ACC112 (cell line): ENCODE results near the gene RALA.

Experiments
- H2AFZ ChIP-seq: fragments of 200-600 bp; sonication (generic); one replicate; pipeline ENCODE4 v1.6.0; 2017; ENCODE audit warnings: antibody characterized with exemption, low read length; ENCODE audit not compliant: unreplicated experiment
- H3K27ac ChIP-seq: fragments of 200-600 bp; sonication (generic); 2 replicates; pipeline ENCODE4 v1.5.1; 2014; ENCODE audit warnings: low read depth, mild to moderate bottlenecking, antibody characterized with exemption, low read length, moderate library complexity
- H3K27me3 ChIP-seq: fragments of 200-600 bp; sonication (generic); 2 replicates; pipeline ENCODE4 v1.6.1; 2014; ENCODE audit warnings: mild to moderate bottlenecking, antibody characterized with exemption, low read length, moderate library complexity, mixed read lengths; ENCODE audit not compliant: insufficient read depth
- H3K36me3 ChIP-seq: fragments of 200-600 bp; sonication (generic); 2 replicates; pipeline ENCODE4 v1.6.1; 2016; ENCODE audit warnings: mild to moderate bottlenecking, antibody characterized with exemption, low read length, moderate library complexity, mixed read lengths; ENCODE audit not compliant: insufficient read depth
- H3K4me1 ChIP-seq: fragments of 200-600 bp; sonication (generic); one replicate; pipeline ENCODE4 v1.6.1; 2016; ENCODE audit warnings: low read length, mixed read lengths; ENCODE audit not compliant: insufficient read depth, unreplicated experiment, control insufficient read depth
- H3K4me3 ChIP-seq: fragments of 200-600 bp; sonication (generic); 2 replicates; pipeline ENCODE4 v1.5.1; 2014; ENCODE audit warnings: mild to moderate bottlenecking, low read depth, low read length
- H3K79me2 ChIP-seq: fragments of 200-600 bp; sonication (generic); one replicate; pipeline ENCODE4 v1.6.0; 2016; ENCODE audit warnings: low read length; ENCODE audit not compliant: control insufficient read depth, unreplicated experiment, insufficient read depth

Gene RALA

DNA sequence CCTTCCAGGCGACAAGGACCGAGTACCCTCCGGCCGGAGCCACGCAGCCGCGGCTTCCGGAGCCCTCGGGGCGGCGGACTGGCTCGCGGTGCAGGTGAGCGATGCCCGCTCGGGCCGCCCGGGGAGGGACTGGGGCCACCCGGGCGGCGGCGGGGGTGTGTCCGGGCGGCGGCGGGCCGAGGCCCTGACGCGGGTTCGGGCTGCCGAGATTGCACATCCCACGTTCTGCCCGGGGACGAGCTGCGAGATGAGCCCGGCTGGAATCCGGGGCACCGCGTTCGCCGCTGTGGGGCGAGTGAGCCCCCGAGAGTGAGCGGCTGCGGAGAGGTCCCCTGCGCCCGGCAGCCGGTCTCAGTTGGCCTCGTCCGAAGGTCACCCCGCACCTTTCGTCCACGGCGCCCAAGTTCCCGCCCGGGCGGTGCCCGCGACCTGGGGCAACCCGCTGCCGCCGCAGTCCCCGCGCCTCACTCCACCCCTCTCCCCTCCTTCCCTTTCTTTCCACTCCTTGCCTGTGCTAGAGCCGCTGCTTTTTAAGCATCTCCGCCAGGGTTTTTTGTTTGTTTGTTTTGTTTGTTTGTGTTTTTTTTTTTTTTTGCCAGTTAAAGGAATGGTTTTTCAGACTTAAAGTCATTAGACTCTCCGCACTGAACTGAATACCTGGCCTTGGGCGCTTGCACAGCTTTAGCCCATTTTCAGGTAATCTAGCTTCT lies 515 bp downstream of the RALA start:
- Histone ChIP-seq H2AFZ (peak overlapping the region; percentile 73), H3K4me3 (peak overlapping the region; percentile 88), H3K79me2 (peaks cover 62% of the 10 kb centered on the region), H3K4me1 (peaks cover 53% of the 10 kb centered on the region), H3K27ac (peak overlapping the region; percentile 92), H3K27me3 (no peaks in the 10 kb centered on the region), H3K36me3 (no peaks in the 10 kb centered on the region; the same call in none of the 2 replicates)

GRCh38 chr7:39624442-39624807 lies 1.1 kb downstream of the RALA start:
- peaks cover 53% of the 10 kb centered on the region for H3K4me1 ChIP-seq
- no peaks in the 10 kb centered on the region for H3K27me3 ChIP-seq
- H3K27ac ChIP-seq = peak overlapping the region; percentile 92
- no peak overlapping the region for H2AFZ ChIP-seq
- H3K4me3 ChIP-seq = peak overlapping the region; percentile 88
- peaks cover 65% of the 10 kb centered on the region for H3K79me2 ChIP-seq
- no peaks in the 10 kb centered on the region; the same call in none of the 2 replicates for H3K36me3 ChIP-seq

DNA sequence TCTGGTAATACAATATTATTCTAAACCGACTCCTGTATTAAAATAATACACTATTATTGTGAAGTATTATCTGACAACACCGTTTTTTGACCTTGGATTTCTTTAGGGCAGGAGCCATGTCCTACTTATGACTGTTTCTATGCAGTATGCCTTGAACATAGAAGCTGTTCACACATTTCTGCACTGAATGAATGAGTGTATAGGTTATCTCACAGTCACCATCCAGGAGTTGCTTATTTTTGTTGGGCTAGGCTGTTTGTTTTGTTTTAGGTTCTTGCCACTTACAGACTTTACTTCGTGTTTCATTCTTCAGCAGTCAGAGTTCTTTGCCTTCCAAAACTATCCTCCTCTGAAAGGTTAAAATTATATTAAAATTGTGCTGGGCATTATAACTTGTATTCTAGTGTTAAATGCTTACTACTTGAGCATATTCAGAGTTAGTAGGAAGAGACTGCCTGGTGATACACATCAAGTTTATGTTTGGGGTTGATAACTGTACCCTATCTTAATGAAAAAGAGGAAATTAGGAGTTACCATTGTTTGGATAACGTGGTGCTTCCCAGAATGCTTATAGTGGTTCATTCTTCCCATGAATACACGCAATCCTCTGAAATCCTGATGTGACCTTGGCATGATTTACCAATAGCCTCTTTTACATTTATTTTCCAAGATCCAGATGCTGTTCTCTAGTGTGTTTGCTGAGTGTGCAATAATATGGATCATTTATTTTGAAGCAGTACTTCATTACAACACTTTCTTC lies 1.7 kb downstream of the RALA start:
- Histone ChIP-seq H3K4me1 (peaks cover 53% of the 10 kb centered on the region), H3K36me3 (no peaks in the 10 kb centered on the region; the same call in none of the 2 replicates), H3K4me3 (peak overlapping the region; percentile 88), H3K27me3 (no peaks in the 10 kb centered on the region), H3K27ac (peak overlapping the region; percentile 92), H3K79me2 (peaks cover 69% of the 10 kb centered on the region), H2AFZ (no peak overlapping the region)

GRCh38 chr7:39631736-39632308 lies 8.4 kb downstream of the RALA start:
- H2AFZ ChIP-seq = no peak overlapping the region
- peaks cover 92% of the 10 kb centered on the region for H3K79me2 ChIP-seq
- peaks cover 14% of the 10 kb centered on the region for H3K36me3 ChIP-seq
- no peak overlapping the region for H3K27ac ChIP-seq
- H3K27me3 ChIP-seq = no peaks in the 10 kb centered on the region
- H3K4me3 ChIP-seq = no peak overlapping the region
- peaks cover 36% of the 10 kb centered on the region for H3K4me1 ChIP-seq

DNA sequence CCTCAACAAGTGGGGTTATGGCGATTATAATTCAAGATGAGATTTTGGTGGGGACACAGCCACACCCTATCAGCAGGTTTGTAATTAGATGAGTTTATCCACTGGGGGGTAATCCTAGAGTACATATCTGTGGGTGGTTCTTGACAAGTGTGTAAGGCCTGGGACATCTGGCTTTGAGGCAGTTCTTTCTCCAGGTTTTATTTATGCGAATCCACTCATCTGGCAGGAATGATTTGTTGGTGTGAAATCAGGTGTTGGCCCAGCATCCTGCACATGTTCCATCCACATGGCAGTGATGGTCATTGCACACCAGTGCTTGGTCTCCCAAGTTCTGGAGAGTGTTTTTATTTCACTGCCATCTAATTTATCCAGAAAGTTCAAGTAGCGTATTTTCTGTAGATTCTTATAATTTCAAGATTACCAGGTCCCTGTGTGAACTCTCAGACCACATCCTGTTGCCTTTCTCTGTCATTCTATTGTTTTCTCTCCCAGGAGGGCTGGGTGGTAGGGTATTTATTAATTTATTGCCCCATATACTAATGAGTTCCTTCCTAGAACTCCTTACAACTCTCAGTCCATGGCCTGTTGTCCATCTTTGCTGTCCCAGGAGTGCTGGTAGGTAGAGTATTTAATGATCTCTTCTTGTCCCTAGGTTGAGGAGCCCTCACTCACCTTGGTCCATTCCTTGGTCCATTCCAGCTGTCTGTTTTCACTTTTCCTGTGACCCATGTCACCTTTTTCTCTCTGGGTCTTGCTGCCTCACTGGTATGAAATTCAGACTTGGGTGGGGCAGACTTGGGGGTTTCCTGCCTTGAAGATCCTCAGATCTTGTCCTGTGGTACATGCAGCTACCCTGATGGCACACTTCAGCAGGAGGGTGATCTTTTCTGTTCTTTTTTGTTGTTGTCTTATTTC lies 10.4 kb downstream of the RALA start:
- Histone ChIP-seq H3K79me2 (peaks cover 92% of the 10 kb centered on the region), H3K27ac (no peak overlapping the region), H3K27me3 (no peaks in the 10 kb centered on the region), H2AFZ (no peak overlapping the region), H3K4me3 (no peak overlapping the region), H3K36me3 (peaks cover 22% of the 10 kb centered on the region), H3K4me1 (peaks cover 25% of the 10 kb centered on the region)

GRCh38 chr7:39634478-39634805 lies 11.1 kb downstream of the RALA start:
- peaks cover 25% of the 10 kb centered on the region for H3K4me1 ChIP-seq
- no peaks in the 10 kb centered on the region for H3K27me3 ChIP-seq
- no peak overlapping the region for H3K27ac ChIP-seq
- H3K4me3 ChIP-seq = no peak overlapping the region
- no peak overlapping the region for H2AFZ ChIP-seq
- peaks cover 22% of the 10 kb centered on the region for H3K36me3 ChIP-seq
- H3K79me2 ChIP-seq = peaks cover 95% of the 10 kb centered on the region

DNA sequence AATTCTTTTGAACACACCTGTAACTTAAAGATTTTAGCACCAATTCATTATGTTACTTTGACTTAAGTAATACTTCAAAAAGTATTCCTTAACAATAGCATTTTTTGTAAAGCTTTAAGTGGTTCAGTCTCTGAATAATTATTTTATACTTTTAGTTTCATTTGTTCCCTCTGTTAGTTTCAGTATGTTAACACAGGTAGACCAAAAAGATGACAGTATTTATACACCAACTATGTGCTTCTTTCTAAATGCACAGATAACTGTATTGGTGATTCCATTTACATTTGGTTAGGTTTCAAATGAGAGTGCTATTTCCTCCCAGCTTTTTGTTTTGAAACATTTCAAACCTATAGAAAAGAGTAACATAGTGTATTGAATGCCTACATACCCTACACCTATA lies 14.0 kb downstream of the RALA start:
- Histone ChIP-seq H3K4me1 (peaks cover 21% of the 10 kb centered on the region), H3K4me3 (no peak overlapping the region), H2AFZ (no peak overlapping the region), H3K27me3 (no peaks in the 10 kb centered on the region), H3K79me2 (peaks cover 97% of the 10 kb centered on the region), H3K27ac (no peak overlapping the region), H3K36me3 (peaks cover 17% of the 10 kb centered on the region)

- no peak overlapping the region for H3K4me3 ChIP-seq
- no peak overlapping the region for H2AFZ ChIP-seq
- H3K36me3 ChIP-seq = peaks cover 14% of the 10 kb centered on the region
- no peaks in the 10 kb centered on the region for H3K27me3 ChIP-seq
- peaks cover 97% of the 10 kb centered on the region for H3K79me2 ChIP-seq
- H3K4me1 ChIP-seq = peaks cover 21% of the 10 kb centered on the region
- no peak overlapping the region for H3K27ac ChIP-seq
Measured at GRCh38 chr7:39637963-39638485, 14.7 kb downstream of the RALA start.

DNA sequence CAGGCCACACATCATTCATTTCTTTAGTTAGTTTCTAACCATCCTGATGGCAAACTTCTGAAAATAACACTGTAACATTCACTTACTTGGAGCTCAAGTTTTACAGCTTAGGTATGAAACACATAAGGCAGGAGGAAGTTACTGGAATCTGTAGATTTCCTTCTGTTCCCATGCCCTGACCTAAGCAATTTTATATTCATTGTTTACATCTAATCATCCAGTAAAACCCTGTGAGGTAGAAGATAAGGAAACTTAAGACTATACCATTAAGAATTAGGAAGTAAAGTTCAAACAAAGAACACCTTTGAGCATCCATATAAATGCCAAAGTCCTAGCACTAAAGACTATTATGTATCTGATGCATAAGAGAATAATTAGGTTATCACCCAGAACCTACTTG lies 19.5 kb downstream of the RALA start:
- 0 out of 2 replicates have a peak, but pooled peaks cover 3% of the 10 kb centered on the region for H3K36me3 ChIP-seq
- H3K4me1 ChIP-seq = no peaks in the 10 kb centered on the region
- H3K4me3 ChIP-seq = no peak overlapping the region
- H2AFZ ChIP-seq = no peak overlapping the region
- peaks cover 93% of the 10 kb centered on the region for H3K79me2 ChIP-seq
- no peak overlapping the region for H3K27ac ChIP-seq
- H3K27me3 ChIP-seq = no peaks in the 10 kb centered on the region

GRCh38 chr7:39644170-39644569 lies 20.8 kb downstream of the RALA start:
- Histone ChIP-seq H2AFZ (no peak overlapping the region), H3K27me3 (no peaks in the 10 kb centered on the region), H3K4me3 (no peak overlapping the region), H3K79me2 (peaks cover 87% of the 10 kb centered on the region), H3K4me1 (no peaks in the 10 kb centered on the region), H3K36me3 (no peaks in the 10 kb centered on the region), H3K27ac (no peak overlapping the region)
